Activated gamma-delta T cell (primary cell): Measurements from ENCODE around the gene MAP3K2.

Experiments used
- DNase-seq: peaks from one replicate; lab custom pipeline; 2025; lab: John Stamatoyannopoulos, UW

Gene MAP3K2

DNA sequence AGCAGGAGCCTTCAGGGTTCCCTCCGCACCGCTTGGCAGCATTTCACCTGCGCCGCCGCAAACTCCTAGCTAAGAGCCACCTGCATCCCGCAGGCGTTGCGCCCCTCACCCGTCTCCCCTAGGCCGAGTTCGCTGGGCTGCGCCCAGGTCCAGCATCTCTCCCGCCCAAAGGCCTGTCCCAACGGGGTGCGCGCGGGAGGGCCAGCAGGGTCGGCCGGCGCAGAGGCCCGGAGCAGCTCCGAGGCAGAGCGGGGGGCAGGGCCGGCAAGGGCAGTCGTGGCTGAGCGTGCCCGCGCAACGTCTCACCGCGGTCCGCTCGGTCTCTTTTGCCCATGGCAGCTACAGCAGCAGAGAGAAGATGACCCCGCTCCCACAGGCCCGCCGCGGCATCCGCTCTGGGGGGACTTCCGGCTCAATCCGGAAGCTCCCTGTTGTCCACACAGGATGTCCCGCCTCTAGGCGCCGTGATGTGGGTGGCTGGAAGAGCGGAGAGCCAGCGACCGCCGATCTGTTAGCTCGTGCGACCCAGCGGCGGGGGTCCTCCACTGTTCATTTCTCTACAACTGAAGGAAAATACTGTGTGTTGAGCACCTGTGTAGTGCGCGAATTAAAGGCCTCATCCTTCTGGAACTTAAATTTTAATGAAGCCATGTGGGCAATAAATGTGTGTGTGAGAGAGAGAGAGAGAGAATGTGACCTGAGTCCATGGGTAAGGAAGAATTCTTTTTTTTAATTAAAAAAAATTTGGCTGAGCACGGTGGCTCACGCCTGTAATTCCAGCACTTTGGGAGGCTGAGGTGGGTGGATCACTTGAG lies 93.8 kb downstream of the MAP3K2 start, which contains the start of gene ERCC3:
Gene ERCC3 (minus strand): TSS at position 397 of the 815 bp plus-strand sequence. CDS start 63 bp downstream, at position 334.
- DNase-seq = peak; percentile 48

GRCh38 chr2:127293386-127293747 lies 94.4 kb downstream of the MAP3K2 start:
- DNase-seq = no peak

GRCh38 chr2:127288274-127288673 lies 99.5 kb downstream of the MAP3K2 start:
- DNase-seq = no peak

- no peak for DNase-seq
These were observed 104.5 kb downstream of the MAP3K2 start for GRCh38 chr2:127283275-127283674.

DNA sequence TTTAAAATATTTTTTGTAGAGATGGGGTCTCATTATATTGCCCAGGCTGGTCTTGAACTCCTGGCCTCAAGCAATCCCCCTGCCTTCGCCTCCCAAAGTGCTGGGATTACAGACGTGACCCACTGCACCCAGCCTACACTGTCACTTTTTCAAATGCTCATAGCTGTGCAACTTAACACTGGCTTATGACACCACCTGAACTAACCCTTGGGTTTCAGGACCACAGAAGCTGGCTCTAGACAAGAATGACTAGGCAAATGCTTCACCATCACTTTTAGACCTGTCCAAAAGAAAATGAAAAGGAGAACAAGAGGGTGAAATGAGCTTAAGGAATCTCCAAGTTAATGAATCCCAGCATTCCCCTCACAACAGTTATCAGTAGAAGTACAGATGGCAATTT lies 107.1 kb downstream of the MAP3K2 start:
- DNase-seq = no peak

DNA sequence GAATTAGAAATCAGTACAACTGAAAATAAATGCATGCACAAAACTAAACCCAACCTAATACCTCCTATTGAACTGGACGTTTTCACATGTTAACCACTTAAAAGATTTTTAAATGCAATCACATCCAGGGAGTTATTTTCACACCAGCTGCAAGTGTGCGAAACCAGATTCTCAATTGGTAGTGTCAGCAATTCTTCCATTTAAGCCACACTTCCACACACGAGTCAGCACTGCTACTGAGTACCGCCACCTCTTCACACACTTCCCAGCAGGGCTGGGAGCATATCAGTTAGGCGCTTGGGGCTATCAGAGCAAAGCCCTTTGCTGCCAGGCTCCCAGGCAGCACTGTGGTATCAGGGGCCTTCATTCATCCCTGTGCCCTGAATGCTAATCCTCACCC lies 108.0 kb downstream of the MAP3K2 start:
- no peak for DNase-seq

- no peak for DNase-seq
These were observed 108.8 kb downstream of the MAP3K2 start for GRCh38 chr2:127278959-127279358.

- no peak for DNase-seq
These were observed 110.7 kb downstream of the MAP3K2 start for GRCh38 chr2:127277028-127277427.

DNA sequence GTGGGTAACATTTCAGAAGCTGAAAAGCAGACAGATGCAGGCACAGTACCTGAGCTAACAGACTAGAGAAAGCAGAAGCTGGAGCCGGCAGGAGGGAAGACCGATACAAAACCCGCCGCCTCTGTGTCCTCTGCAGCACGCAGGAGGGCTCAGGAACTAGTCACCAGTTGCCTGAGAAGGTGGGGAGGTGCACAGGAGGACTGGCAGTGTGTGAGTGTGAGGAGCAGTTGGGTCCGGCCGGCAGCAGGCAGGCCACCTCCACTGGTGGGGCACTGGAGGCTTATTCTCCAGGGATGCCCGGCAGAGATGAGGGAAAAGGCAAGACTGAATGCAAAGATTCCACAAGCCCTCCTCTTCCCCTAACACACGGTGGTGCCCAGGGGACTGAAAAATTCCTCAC lies 112.0 kb downstream of the MAP3K2 start:
- DNase-seq = no peak

GRCh38 chr2:127275356-127275755 lies 112.4 kb downstream of the MAP3K2 start:
- no peak for DNase-seq

DNA sequence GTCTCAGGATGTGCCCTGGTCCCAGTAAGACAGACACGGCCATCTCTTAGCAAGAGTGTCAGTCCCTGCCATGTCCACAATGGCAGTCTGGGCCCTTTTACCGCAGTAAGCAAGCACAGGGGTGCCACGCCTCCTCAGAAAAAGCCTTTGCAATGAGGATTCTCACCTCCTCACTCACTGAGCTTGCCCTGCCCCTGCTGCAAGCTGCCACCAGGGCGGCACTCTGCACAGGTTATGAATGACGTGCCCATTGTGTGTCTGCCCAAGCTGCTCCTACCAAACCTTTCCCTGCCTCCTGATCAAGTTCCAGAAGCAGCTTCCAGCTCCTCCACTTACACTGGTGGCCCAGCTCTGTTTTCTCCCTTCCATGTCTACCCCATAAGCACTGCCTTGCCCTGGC lies 117.1 kb downstream of the MAP3K2 start:
- DNase-seq = no peak

DNA sequence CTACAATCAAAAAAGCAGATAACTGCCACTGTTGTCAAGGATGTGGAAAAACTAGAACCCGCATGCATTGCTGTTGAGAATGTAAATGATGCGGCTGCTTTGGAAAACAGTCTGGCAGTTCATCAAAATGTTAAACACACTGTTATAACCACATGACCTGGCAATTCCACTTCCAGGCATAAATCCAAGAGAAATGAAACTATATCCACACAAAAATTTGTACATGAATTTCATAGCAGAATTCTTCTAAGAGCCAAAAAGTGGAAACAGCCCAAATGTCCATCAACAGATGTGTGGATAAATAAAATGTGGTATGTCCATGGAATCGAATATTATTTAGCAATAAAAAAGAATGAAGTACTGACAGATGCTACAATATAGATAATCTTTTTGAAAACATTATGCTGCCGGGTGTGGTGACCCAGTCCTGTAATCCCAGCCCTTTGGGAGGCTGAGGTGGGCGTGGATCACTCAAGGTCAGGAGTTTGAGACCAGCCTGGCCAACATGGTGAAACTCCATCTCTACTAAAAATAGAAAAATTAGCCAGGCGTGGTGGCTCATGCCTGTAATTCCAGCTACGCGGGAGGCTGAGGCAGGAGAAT lies 125.9 kb downstream of the MAP3K2 start:
- no peak for DNase-seq

DNA sequence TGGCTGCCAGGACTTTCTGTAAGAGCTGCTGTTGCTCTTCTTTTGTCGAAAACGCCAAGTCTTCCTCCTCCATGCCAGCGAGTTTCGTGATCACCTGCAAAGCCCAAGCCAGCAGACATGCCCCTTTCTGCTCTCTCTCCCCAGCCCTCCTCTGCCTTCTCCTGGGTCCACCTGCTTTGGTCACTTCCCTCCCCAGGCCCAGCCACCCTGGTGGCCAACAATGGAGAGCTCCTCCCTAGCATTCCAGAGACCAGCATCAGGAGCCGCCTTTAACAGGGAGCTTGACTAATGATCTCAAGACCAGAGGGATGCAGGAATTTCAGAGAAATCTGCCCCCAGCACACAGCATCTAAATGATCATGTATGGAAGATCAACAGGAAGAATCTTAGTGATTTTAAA lies 128.4 kb downstream of the MAP3K2 start:
- DNase-seq = no peak

- no peak for DNase-seq
These were observed 130.9 kb downstream of the MAP3K2 start for GRCh38 chr2:127256866-127257265.

DNA sequence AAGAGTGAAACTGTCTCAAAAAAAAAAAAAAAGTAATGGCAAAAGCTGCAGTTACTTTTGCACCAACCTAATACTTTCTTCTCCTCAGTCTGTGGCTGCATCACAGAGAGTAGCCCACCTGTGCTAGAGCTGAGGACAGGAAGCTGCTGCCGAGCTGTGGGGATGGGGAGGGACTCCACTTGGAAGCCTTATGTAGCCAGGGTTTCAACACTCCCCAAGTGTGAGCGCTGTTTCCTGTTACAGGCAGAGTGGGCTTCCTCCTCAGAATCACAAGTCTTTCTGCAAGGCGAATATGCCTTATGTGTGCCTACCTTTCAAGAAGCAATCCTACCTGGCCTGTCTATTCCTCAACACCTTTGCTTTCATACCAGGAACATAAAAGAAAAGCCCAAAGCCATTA lies 131.4 kb downstream of the MAP3K2 start:
- DNase-seq = no peak

DNA sequence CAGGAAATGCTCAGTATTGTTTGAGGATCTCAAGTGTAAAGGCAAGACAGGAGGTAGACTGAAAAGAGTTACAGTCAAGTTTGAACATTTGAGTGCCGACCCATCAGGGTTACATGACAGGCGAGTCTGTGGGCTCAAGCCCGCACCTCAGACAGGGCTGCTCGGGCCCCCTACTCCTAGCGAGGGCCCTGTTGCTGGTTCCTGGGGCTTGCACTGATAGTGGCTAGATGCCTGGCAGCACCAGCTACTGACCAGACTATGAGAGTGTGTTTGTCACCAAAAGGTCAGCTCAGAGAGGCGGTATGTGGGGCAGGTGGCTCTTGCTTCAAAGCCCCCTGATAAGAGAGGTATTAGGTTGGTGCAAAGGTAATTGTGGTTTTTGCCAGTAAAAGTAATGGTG lies 132.1 kb downstream of the MAP3K2 start:
- DNase-seq = no peak

- no peak for DNase-seq
These were observed 132.6 kb downstream of the MAP3K2 start for GRCh38 chr2:127255146-127255545.

DNA sequence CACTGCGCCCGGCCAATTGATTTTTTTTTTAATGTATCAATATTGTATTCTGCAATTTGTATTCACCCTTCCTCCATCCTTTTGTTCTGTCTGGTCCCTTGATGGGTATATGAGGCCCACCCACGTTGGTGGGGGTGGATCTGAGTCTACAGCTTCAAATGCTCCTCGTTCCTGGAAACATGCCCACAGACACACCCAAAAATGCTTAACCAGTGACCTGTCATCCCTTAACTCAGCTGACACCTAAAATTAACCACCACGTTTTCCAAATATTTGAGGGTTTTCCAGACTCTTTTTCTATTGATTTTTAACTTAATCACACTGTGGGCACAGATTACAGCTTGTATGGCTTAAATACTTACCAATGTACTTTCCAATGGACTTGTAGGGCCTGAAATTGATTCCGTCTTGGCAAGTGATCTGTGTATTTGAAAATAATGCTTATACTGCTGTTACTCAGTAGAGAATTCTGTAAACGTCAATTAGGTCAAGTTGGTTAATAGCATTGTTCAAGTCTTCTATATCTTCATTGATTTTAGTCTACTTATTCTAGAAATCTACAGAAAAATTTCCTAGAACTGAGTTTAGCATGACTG lies 133.3 kb downstream of the MAP3K2 start:
- no peak for DNase-seq
